ENCODE data around the gene SCN4A. TPM values are rescaled to one million over a fixed set of nuclear protein-coding genes. Genes with fewer than 3 reads are reported as not detected.
"Not testable (repeated sequence)": the region's sequence is repeated elsewhere in the genome, so short reads cannot be mapped to it uniquely, and the experiment has no call there.

SCN4A gene
- total RNA-seq, 1 donor = under 0.01 TPM

DNA sequence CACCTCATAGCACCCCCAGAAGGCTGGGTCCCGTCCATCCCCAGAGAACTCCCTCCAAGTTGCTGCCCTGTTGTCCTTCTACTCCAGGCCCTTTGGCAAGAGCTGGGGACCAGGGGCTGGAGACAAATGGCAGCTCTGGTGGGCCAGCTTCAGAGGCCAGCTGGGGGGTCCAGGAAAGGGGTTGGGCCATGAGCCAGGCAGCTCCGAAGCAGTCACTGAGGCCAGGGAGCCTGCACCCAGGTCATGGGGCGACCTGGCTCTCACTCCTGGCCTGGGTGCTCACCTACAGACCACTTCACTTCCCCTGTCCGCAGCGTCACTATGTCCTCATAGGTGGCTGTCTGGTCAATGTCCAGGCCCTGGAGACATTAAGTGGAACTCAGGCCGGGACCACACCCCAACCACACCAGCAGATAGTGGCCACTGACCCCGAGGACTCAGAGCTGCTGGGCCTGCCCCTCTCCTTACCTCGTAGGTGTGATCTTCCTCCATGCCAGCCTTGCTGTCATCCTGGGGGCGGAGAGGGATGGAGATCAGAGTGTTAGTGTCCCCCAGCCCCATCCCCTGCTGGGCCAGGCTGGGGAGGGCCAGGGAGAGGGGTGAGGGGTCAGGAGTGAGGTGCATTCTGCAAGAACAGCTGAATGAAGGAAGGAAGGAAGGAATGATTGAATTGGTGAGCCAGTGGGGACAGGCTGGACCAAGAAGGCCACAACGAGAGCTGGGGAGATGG, 43.6 kb downstream of the SCN4A start:
- peak overlapping the region; percentile 60 for H3K4me3 ChIP-seq (ENCODE audit: low read length)
- H3K4me1 ChIP-seq (ENCODE audit: insufficient read depth, low read length) = peaks cover 58% of the 10 kb centered on the region
- no peaks in the 10 kb centered on the region for H3K27me3 ChIP-seq (ENCODE audit: insufficient read depth, low read length)
- H3K9me3 ChIP-seq (ENCODE audit: low read depth, low read length) = no peaks in the 10 kb centered on the region

DNA sequence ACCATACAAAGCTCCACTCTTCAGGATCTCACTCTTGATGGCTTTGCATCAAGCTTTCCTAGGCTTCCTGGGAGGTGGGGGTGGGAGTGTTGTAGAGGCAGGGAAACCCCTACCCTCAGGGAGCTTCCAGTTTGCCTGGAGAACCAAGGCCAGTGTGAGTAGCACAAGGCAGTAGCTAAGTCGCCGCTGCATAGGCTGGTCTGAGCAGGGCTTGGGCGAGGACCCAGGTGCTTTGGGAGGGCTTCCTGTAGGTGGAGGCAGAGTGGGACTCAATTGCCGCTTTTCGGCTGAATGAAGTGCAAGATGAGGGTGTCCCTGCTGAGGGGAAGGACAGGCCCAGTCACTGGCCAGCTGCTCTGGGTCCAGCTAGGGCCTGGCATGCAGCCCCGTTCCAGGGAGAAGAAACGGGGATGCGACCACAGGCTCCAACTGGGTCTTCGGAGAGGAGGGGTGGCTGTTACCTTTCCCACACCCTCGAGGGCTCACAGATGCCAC, 44.5 kb downstream of the SCN4A start:
- Histone ChIP-seq H3K27me3 (ENCODE audit: insufficient read depth, low read length) (no peaks in the 10 kb centered on the region), H3K4me1 (ENCODE audit: insufficient read depth, low read length) (peaks cover 59% of the 10 kb centered on the region)

DNA sequence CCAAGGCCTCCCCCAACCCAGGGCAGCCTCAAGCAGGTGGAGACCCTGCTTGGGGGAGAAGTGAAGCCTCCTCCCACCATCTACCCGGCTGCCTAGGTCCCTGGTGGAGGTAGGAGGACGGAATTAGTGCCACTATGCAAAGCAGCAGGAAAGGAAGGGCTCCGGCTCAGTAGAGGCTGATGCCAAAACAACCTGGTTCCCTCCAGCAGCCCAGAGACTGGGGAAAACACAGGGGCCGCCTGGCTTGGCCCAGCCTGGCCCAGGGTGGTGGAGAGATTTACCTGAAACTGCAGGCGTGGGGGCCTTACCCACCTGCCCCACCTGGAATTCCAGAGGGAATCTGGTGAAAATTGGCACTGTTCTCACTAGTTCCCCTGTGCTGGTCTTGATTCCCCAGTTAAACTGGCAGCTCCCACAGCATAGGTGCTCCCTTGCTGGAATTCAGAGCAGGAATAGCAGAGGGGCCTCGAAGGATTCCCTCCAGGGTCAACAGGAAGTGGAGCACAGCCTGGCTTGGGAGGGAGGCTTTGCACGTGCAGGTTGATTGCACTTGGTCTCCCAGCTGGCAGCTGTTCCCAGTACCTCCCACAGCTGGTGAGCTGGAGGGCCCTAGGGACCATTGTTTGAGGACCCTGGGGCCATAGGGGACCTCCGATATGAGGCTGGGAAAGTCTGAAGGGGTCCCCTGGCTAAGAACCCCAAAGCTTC, 45.1 kb downstream of the SCN4A start:
- Histone ChIP-seq H3K9me3 (ENCODE audit: low read depth, low read length) (no peaks in the 10 kb centered on the region), H3K4me3 (ENCODE audit: low read length) (no peak overlapping the region), H3K4me1 (ENCODE audit: insufficient read depth, low read length) (peaks cover 57% of the 10 kb centered on the region), H3K27me3 (ENCODE audit: insufficient read depth, low read length) (no peaks in the 10 kb centered on the region)

More for the DNA sequence above, 44.5 kb downstream of the SCN4A start:
- Histone ChIP-seq H3K9me3 (ENCODE audit: low read depth, low read length) (no peaks in the 10 kb centered on the region), H3K4me3 (ENCODE audit: low read length) (no peak overlapping the region)

DNA sequence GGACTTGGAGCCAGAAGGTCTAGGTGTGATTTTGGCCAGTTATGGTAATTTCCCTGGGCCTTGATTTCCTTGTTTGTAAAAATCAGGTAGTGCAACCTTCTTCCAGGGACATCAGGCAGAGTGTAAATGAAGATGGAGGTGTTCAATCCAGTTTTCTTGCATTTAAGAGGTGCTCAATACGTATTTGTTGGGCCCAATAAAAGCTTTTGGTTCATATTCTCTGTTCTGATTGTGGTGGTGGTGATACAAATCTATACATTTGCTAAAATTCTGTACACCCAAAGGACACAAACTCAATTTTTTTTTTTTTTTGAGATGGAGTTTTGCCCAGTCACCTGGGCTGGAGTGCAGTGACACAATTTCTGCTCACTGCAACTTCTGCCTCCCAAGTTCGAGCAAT, 46.6 kb downstream of the SCN4A start:
- Histone ChIP-seq H3K4me1 (ENCODE audit: insufficient read depth, low read length) (peaks cover 46% of the 10 kb centered on the region), H3K4me3 (ENCODE audit: low read length) (no peak overlapping the region), H3K9me3 (ENCODE audit: low read depth, low read length) (no peaks in the 10 kb centered on the region), H3K27me3 (ENCODE audit: insufficient read depth, low read length) (no peaks in the 10 kb centered on the region)

DNA sequence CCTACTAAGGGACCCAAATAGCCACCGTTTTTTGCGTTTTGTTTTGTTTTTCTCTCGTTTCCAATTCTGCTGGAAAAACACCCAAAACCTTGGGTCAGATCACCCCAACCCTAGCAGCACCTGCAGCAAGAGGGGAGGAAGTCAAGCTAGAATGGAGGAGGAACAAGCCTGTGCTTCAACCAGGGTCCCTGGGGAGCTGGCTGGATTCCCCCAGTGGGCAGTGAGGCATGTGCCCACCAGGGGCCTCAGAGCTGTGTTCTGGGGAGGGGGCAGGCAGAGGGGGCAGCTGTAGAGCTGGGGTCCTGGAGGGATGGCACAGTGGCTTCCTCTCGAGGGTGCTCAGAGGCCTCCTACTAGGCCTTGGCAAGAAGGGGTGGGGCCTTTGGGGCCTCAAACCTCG, 47.1 kb downstream of the SCN4A start:
- H3K9me3 ChIP-seq (ENCODE audit: low read depth, low read length) = no peaks in the 10 kb centered on the region
- no peak overlapping the region for H3K4me3 ChIP-seq (ENCODE audit: low read length)
- peaks cover 41% of the 10 kb centered on the region for H3K4me1 ChIP-seq (ENCODE audit: insufficient read depth, low read length)
- H3K27me3 ChIP-seq (ENCODE audit: insufficient read depth, low read length) = no peaks in the 10 kb centered on the region

DNA sequence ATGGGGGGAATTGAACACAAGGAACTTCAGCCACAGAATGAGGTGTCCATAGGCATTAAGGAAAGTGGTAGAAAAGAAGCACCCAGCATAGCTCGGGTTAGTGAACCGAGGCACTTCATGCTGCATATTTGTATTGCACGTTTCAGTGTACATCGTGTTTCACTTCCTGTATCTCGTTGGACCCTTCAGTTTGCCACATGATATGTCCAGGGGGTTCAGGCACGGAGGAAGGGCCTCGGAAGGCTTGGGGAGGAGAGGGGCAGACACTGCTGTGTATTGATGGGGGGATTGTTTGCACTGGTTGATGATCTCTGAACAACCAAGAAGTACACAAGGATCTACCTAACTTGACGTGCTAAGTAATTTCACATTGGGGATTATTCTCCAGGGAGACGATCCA, 50.3 kb downstream of the SCN4A start:
- not testable (repeated sequence) for H3K4me3 ChIP-seq (ENCODE audit: low read length); H3K27me3 ChIP-seq (ENCODE audit: insufficient read depth, low read length); H3K9me3 ChIP-seq (ENCODE audit: low read depth, low read length)
- H3K4me1 ChIP-seq (ENCODE audit: insufficient read depth, low read length) = peaks cover 44% of the 10 kb centered on the region

DNA sequence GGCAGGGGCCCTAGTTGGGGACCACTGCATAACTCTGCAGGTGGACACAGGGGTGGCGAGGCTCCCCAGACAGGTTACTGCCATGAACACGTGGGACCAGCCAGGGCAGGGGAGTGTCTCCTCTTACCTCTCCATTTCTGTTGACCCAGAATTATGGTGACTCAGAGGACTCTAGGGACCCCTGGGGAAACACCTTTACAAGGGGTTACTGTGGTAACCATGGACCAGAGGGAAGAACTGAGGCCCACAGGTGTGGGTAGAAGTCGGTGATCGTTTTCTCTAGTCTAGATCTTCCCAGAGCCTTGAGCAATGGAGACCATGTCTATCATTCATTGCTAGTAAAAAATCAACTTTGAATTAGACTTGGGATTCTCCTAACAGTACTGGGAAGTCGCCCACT, 51.9 kb downstream of the SCN4A start:
- not testable (repeated sequence) for H3K9me3 ChIP-seq (ENCODE audit: low read depth, low read length); H3K4me3 ChIP-seq (ENCODE audit: low read length)
- H3K4me1 ChIP-seq (ENCODE audit: insufficient read depth, low read length) = peaks cover 36% of the 10 kb centered on the region

DNA sequence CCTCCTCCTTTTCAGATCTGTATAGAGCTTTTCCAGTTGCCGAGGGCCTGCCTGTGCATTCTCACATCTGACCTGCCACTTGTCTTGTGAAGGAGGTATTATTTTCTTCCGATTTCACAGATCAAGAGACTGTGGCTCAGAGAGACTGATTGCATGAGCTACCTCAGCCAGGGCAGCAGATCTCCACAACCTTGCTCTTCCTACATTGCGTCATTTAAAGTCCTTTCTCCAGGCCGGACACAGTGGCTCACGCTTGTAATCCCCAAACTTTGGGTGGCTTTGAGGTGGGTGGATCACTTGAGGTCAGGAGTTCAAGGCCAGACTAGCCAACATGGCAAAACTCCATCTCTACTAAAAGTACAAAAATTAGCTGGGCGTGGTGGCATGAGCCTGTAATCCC, 52.7 kb downstream of the SCN4A start:
- not testable (repeated sequence) for H3K4me3 ChIP-seq (ENCODE audit: low read length); H3K27me3 ChIP-seq (ENCODE audit: insufficient read depth, low read length); H3K9me3 ChIP-seq (ENCODE audit: low read depth, low read length)
- peaks cover 38% of the 10 kb centered on the region for H3K4me1 ChIP-seq (ENCODE audit: insufficient read depth, low read length)

More for the DNA sequence above, 51.9 kb downstream of the SCN4A start:
- H3K27me3 ChIP-seq (ENCODE audit: insufficient read depth, low read length) = not testable (repeated sequence)

DNA sequence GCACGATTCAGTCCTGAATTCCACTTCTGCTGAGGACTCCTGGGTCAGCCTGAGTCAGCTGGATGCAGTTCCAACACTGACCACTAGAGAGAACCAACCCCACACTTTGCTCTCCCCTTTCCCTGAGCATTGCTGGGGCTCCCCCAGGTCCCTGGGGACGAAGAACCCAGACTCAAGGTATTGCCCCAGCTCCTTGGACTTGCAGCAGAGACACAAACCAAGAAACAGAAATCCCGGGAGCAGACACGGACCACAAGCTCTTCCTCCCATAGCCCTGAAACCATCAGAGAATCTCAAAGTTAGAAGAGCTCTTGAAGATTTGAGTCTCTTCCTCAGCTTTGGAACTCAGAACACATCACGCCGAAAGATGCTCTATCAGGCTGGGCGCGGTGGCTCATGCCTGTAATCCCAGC, 53.4 kb downstream of the SCN4A start:
- H3K9me3 ChIP-seq (ENCODE audit: low read depth, low read length) = no peaks in the 10 kb centered on the region
- no peak overlapping the region for H3K4me3 ChIP-seq (ENCODE audit: low read length)
- no peaks in the 10 kb centered on the region for H3K27me3 ChIP-seq (ENCODE audit: insufficient read depth, low read length)
- H3K4me1 ChIP-seq (ENCODE audit: insufficient read depth, low read length) = peaks cover 31% of the 10 kb centered on the region

DNA sequence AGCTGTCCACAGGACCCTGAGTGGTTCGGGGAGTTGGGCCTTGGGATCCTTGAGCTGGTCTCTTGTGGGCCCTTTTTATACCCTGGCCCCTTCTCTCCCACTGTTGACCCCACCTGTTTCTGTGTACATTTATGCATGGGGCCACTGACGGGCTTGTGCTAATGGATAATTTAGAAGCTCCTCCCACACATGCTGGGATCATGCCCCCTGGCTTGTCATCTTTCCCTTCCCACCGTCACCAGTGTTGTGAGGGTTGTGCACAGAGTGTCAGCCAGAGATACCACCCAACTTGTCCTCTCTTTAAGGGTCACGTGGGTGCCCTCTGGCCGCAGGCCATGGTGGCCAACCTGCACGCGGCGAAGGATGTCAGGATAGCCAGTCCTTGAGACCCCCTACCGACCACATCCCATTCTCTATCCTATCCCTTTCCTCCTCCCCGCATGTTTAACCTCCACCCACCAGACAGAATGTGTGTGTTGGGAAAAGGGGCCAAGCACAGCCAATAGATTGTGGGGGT, 53.9 kb downstream of the SCN4A start, which contains the start of gene GH1:
TSS of gene GH1 (minus strand) at position 51 of the 517 bp plus-strand sequence. CDS start 63 bp downstream, outside the sequence.
- H3K4me1 ChIP-seq (ENCODE audit: insufficient read depth, low read length) = peaks cover 27% of the 10 kb centered on the region
- H3K27me3 ChIP-seq (ENCODE audit: insufficient read depth, low read length); H3K4me3 ChIP-seq (ENCODE audit: low read length); H3K9me3 ChIP-seq (ENCODE audit: low read depth, low read length): not testable (repeated sequence)

DNA sequence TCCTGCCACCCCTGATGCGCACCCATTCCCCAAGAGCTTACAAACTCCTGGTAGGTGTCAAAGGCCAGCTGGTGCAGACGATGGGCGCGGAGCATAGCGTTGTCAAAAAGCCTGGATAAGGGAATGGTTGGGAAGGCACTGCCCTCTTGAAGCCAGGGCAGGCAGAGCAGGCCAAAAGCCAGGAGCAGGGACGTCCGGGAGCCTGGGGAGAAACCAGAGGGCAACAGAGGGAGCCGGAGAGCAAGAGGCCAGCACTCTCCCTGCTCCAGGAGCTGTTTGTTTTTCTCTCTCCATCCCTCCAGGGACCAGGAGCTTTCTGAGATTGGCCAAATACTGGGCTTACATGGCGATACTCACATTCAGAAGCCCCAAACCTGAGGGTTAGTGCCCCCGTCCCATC, 54.4 kb downstream of the SCN4A start:
- H3K4me1 ChIP-seq (ENCODE audit: insufficient read depth, low read length) = peaks cover 22% of the 10 kb centered on the region
- H3K9me3 ChIP-seq (ENCODE audit: low read depth, low read length) = no peaks in the 10 kb centered on the region
- no peak overlapping the region for H3K4me3 ChIP-seq (ENCODE audit: low read length)
- H3K27me3 ChIP-seq (ENCODE audit: insufficient read depth, low read length) = no peaks in the 10 kb centered on the region

DNA sequence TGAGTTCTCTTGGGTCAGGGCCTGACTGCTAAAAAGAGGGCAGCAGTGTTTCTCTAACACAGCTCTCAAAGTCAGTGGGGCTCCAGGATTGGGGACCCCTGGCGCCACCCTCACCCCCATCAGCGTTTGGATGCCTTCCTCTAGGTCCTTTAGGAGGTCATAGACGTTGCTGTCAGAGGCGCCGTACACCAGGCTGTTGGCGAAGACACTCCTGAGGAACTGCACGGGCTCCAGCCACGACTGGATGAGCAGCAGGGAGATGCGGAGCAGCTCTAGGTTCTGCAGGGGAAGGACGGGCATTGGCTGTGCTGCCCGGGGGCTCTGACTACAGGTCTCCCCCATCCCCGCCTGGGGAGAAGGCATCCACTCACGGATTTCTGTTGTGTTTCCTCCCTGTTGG, 55.1 kb downstream of the SCN4A start:
- Histone ChIP-seq H3K4me1 (ENCODE audit: insufficient read depth, low read length) (peaks cover 22% of the 10 kb centered on the region), H3K4me3 (ENCODE audit: low read length) (no peak overlapping the region), H3K9me3 (ENCODE audit: low read depth, low read length) (no peaks in the 10 kb centered on the region), H3K27me3 (ENCODE audit: insufficient read depth, low read length) (no peaks in the 10 kb centered on the region)

DNA sequence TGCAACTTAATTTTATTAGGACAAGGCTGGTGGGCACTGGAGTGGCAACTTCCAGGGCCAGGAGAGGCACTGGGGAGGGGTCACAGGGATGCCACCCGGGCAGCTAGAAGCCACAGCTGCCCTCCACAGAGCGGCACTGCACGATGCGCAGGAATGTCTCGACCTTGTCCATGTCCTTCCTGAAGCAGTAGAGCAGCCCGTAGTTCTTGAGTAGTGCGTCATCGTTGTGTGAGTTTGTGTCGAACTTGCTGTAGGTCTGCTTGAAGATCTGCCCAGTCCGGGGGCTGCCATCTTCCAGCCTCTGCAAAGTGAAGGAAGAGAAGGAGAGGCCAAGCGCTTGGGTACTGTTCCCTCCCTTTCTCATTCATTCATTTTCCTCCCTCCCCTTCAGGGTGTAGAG, 55.5 kb downstream of the SCN4A start:
- not testable (repeated sequence) for H3K27me3 ChIP-seq (ENCODE audit: insufficient read depth, low read length); H3K4me3 ChIP-seq (ENCODE audit: low read length); H3K9me3 ChIP-seq (ENCODE audit: low read depth, low read length)
- peaks cover 21% of the 10 kb centered on the region for H3K4me1 ChIP-seq (ENCODE audit: insufficient read depth, low read length)

DNA sequence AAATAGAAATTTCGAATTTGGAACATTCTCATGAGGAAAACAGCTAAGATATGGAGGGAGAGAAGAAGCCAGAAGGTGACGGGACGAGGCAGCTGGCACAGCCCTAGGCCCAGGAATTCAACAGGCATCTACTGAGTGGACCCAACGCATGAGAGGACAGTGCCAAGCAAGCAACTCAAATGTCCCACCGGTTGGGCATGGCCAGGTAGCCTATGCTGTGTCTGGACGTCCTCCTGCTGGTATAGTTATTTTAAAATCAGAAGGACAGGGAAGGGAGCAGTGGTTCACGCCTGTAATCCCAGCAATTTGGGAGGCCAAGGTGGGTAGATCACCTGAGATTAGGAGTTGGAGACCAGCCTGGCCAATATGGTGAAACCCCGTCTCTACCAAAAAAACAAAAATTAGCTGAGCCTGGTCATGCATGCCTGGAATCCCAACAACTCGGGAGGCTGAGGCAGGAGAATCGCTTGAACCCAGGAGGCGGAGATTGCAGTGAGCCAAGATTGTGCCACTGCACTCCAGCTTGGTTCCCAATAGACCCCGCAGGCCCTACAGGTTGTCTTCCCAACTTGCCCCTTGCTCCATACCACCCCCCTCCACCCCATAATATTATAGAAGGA, 56.0 kb downstream of the SCN4A start:
- no peaks in the 10 kb centered on the region for H3K27me3 ChIP-seq (ENCODE audit: insufficient read depth, low read length)
- peaks cover 19% of the 10 kb centered on the region for H3K4me1 ChIP-seq (ENCODE audit: insufficient read depth, low read length)
- H3K9me3 ChIP-seq (ENCODE audit: low read depth, low read length) = no peaks in the 10 kb centered on the region
- no peak overlapping the region for H3K4me3 ChIP-seq (ENCODE audit: low read length)

DNA sequence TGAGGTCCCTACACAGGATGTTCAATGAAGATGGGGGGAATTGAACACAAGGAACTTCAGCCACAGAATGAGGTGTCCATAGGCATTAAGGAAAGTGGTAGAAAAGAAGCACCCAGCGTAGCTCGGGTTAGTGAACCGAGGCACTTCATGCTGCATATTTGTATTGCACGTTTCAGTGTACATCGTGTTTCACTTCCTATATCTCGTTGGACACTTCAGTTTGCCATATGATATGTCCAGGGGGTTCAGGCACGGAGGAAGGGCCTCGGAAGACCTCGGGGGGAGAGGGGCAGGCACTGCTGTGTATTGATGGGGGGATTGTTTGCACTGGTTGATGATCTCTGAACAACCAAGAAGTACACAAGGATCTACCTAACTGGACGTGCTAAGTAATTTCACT, 57.0 kb downstream of the SCN4A start:
- H3K4me3 ChIP-seq (ENCODE audit: low read length); H3K9me3 ChIP-seq (ENCODE audit: low read depth, low read length); H3K27me3 ChIP-seq (ENCODE audit: insufficient read depth, low read length): not testable (repeated sequence)
- peaks cover 19% of the 10 kb centered on the region for H3K4me1 ChIP-seq (ENCODE audit: insufficient read depth, low read length)

All from mononuclear cell (primary cell).